ENCODE data around the gene CACNA1I. TPM values are rescaled to one million over a fixed set of nuclear protein-coding genes. Genes with fewer than 3 reads are reported as not detected.
"Not testable (repeated sequence)": the region's sequence is repeated elsewhere in the genome, so short reads cannot be mapped to it uniquely, and the experiment has no call there.

CACNA1I gene
- total and polyA plus RNA-seq, 2 donors (not counting 3 experiments of a cell fraction or from before 2014, with no cell fraction given) = not detected

DNA sequence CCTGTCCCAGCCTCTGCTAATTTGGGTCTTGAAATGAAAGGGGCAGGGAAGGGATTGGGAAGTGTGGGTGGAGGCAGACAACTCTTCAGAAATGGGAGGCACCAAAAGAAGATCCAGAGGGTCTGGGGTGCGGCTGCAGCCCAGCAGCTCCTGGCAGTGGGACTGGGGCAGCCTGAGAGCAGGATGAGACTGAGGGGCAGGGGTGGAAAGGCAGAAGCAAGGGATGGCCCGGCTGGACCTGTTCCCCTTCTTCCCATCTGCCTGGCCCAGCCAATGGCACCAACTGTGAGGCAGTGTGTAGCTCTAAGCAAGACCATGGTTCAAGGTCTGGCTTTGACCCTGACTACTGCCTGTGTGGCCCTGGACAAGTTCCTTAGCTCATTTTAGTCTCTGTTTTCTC is 162.6 kb downstream of the CACNA1I start:
- Histone ChIP-seq H3K79me2 (ENCODE audit: control insufficient read depth, insufficient read depth, low read length) (no peaks in the 10 kb centered on the region), H3K27ac (ENCODE audit: insufficient read depth, low read depth, low read length) (no peak overlapping the region), H3K9me1 (replicated peaks; ENCODE audit: control insufficient read depth, extremely low read depth, insufficient read depth, low read length) (no peaks in the 10 kb centered on the region), H4K20me1 (replicated peaks; ENCODE audit: control insufficient read depth, extremely low read depth, insufficient read depth, low read length) (no peaks in the 10 kb centered on the region), H3K9ac (replicated peaks; ENCODE audit: extremely low read depth, insufficient read depth, low read length) (no peak overlapping the region), H3K4me1 (ENCODE audit: control insufficient read depth, extremely low read depth, insufficient read depth, low read length) (no peaks in the 10 kb centered on the region), H3K9me3 (replicated peaks; ENCODE audit: control insufficient read depth, insufficient read depth, low read length) (no peaks in the 10 kb centered on the region), H3K4me3 (replicated peaks in 1 of 3; ENCODE audit: insufficient read depth in 1 of 3, low read depth in 1 of 3, low read length in 3 of 3) (no peak overlapping the region), H3K36me3 (ENCODE audit: control insufficient read depth in 2 of 2, extremely low read depth in 1 of 2, insufficient read depth in 2 of 2, low read length in 2 of 2) (no peaks in the 10 kb centered on the region), H2AFZ (ENCODE audit: low read depth, low read length) (no peak overlapping the region), H3K4me2 (ENCODE audit: insufficient read depth, low read length) (no peak overlapping the region), H3K27me3 (ENCODE audit: control insufficient read depth in 2 of 2, insufficient read depth in 2 of 2, low read length in 2 of 2) (peaks cover 6 to 11% of the 10 kb centered on the region in 2 experiments)
- ChIA-PET POLR2A (no interaction called here), CTCF (no interaction called here)
- FAIRE-seq (no peak), DNase-seq (ENCODE audit: low read depth, low spot score) (no peak)
- TF ChIP-seq EZH2 (IDR thresholded peaks at IDR 0.05; ENCODE audit: borderline replicate concordance, low read depth, low read length, severe bottlenecking) = no peak
- BruUV-seq (replicated peaks) = no TSS peak
- dilution Hi-C loops (cut with MboI; ENCODE audit: extremely low pct_ligation_motif_present, low sequenced_read_pairs) = no loop called here
- intact Hi-C loops (cut with micrococcal nuclease) = no loop called here

DNA sequence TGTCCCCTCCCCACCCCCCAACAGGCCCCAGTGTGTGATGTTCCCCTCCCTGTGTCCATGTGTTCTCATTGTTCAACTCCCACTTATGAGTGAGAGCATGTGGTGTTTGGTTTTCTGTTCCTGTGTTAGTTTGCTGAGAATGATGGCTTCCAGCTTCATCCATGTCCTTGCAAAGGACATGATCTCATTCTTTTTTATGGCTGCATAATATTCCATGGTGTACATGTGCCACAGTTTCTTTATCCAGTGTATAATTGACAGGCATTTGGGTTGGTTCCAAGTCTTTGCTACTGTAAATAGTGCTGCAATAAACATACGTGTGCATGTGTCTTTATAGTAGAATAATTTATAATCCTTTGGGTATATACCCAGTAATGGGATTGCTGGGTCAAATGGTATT is 163.5 kb downstream of the CACNA1I start:
- H3K4me1 ChIP-seq (ENCODE audit: control insufficient read depth, extremely low read depth, insufficient read depth, low read length); BruUV-seq (replicated peaks); H3K36me3 ChIP-seq (ENCODE audit: control insufficient read depth in 2 of 2, extremely low read depth in 1 of 2, insufficient read depth in 2 of 2, low read length in 2 of 2); intact Hi-C loops (cut with micrococcal nuclease); H3K9me1 ChIP-seq (replicated peaks; ENCODE audit: control insufficient read depth, extremely low read depth, insufficient read depth, low read length); H4K20me1 ChIP-seq (replicated peaks; ENCODE audit: control insufficient read depth, extremely low read depth, insufficient read depth, low read length); CTCF ChIA-PET; H3K4me3 ChIP-seq (replicated peaks in 1 of 3; ENCODE audit: insufficient read depth in 1 of 3, low read depth in 1 of 3, low read length in 3 of 3); POLR2A ChIA-PET; H2AFZ ChIP-seq (ENCODE audit: low read depth, low read length); dilution Hi-C loops (cut with MboI; ENCODE audit: extremely low pct_ligation_motif_present, low sequenced_read_pairs); H3K9me3 ChIP-seq (replicated peaks; ENCODE audit: control insufficient read depth, insufficient read depth, low read length); H3K4me2 ChIP-seq (ENCODE audit: insufficient read depth, low read length); DNase-seq (ENCODE audit: low read depth, low spot score); FAIRE-seq; H3K27ac ChIP-seq (ENCODE audit: insufficient read depth, low read depth, low read length); H3K79me2 ChIP-seq (ENCODE audit: control insufficient read depth, insufficient read depth, low read length); H3K9ac ChIP-seq (replicated peaks; ENCODE audit: extremely low read depth, insufficient read depth, low read length): not testable (repeated sequence)
- H3K27me3 ChIP-seq (ENCODE audit: control insufficient read depth in 2 of 2, insufficient read depth in 2 of 2, low read length in 2 of 2) = peaks cover 6 to 12% of the 10 kb centered on the region in 2 experiments

DNA sequence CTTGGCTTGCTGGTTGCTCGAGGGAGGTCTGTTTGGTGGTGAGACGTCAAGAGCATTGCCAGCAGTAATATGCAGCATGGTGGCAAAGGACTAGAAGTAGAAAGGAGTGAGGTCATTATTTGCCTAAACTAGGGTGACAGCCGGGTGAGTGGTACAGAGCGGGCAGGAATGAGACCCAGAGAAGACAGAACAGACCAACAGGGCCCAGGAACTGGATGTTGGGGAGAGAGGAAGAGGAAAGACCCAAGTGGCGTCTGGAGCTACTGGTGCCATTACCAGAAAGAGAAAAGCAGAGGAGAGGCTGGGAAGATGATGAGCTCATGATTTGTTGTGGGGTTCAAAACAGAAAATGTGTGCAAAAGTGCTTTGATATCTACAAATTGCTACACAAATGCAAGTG is 164.3 kb downstream of the CACNA1I start:
- Histone ChIP-seq H3K27ac (ENCODE audit: insufficient read depth, low read depth, low read length) (no peak overlapping the region), H2AFZ (ENCODE audit: low read depth, low read length) (no peak overlapping the region), H3K9me3 (replicated peaks; ENCODE audit: control insufficient read depth, insufficient read depth, low read length) (no peaks in the 10 kb centered on the region), H3K79me2 (ENCODE audit: control insufficient read depth, insufficient read depth, low read length) (no peaks in the 10 kb centered on the region), H3K27me3 (ENCODE audit: control insufficient read depth in 2 of 2, insufficient read depth in 2 of 2, low read length in 2 of 2) (peaks cover 6 to 12% of the 10 kb centered on the region in 2 experiments), H4K20me1 (replicated peaks; ENCODE audit: control insufficient read depth, extremely low read depth, insufficient read depth, low read length) (no peaks in the 10 kb centered on the region), H3K9me1 (replicated peaks; ENCODE audit: control insufficient read depth, extremely low read depth, insufficient read depth, low read length) (no peaks in the 10 kb centered on the region), H3K4me2 (ENCODE audit: insufficient read depth, low read length) (no peak overlapping the region), H3K9ac (replicated peaks; ENCODE audit: extremely low read depth, insufficient read depth, low read length) (no peak overlapping the region), H3K4me3 (replicated peaks in 1 of 3; ENCODE audit: insufficient read depth in 1 of 3, low read depth in 1 of 3, low read length in 3 of 3) (no peak overlapping the region), H3K4me1 (ENCODE audit: control insufficient read depth, extremely low read depth, insufficient read depth, low read length) (no peaks in the 10 kb centered on the region), H3K36me3 (ENCODE audit: control insufficient read depth in 2 of 2, extremely low read depth in 1 of 2, insufficient read depth in 2 of 2, low read length in 2 of 2) (no peaks in the 10 kb centered on the region)
- TF ChIP-seq GATA2 (IDR thresholded peaks at IDR 0.05; ENCODE audit: insufficient read depth, insufficient read length, low read depth, low read length) (no peak), EZH2 (IDR thresholded peaks at IDR 0.05; ENCODE audit: borderline replicate concordance, low read depth, low read length, severe bottlenecking) (no peak), FOS (IDR thresholded peaks at IDR 0.05; ENCODE audit: borderline replicate concordance, insufficient read depth, low read length) (no peak), POLR2A (IDR thresholded peaks at IDR 0.05; ENCODE audit: low read depth, low read length) (no peak), POLR2AphosphoS5 (IDR thresholded peaks at IDR 0.05; ENCODE audit: insufficient read depth, low read depth, low read length) (no peak), MYC (IDR thresholded peaks at IDR 0.05; ENCODE audit: low read depth, low read length) (no peak), JUN (IDR thresholded peaks at IDR 0.05; ENCODE audit: borderline replicate concordance, insufficient read depth, insufficient read length, low read depth) (no peak)
- POLR2A ChIA-PET = no interaction called here
- CTCF ChIA-PET = no interaction called here
- BruUV-seq (replicated peaks) = no TSS peak
- DNase-seq (ENCODE audit: low read depth, low spot score) (no peak), FAIRE-seq (no peak)
- intact Hi-C loops (cut with micrococcal nuclease) = no loop called here
- dilution Hi-C loops (cut with MboI; ENCODE audit: extremely low pct_ligation_motif_present, low sequenced_read_pairs) = no loop called here
